Measurements from ENCODE around the gene ABHD17C. TPM values are rescaled to one million over a fixed set of nuclear protein-coding genes. Genes with fewer than 3 reads are reported as not detected.

Gene ABHD17C
- total RNA-seq, 1 experiment from 2014 or later = 16.3 TPM

GRCh38 chr15:80769153-80769828 lies 74.2 kb downstream of the ABHD17C start:
- Histone ChIP-seq H3K36me3 (ENCODE audit: control insufficient read depth, insufficient read depth, low read length) (no peaks in the 10 kb centered on the region), H3K9me3 (ENCODE audit: control insufficient read depth, insufficient read depth, low read depth, low read length) (no peaks in the 10 kb centered on the region), H3K4me3 (ENCODE audit: low read depth in 2 of 2, low read length in 2 of 2) (no peak overlapping the region), H3K4me1 (ENCODE audit: control insufficient read depth, insufficient read depth, low read length) (no peaks in the 10 kb centered on the region), H3K27ac (ENCODE audit: low read length) (no peak overlapping the region), H3K27me3 (ENCODE audit: control insufficient read depth, insufficient read depth, low read length) (no peaks in the 10 kb centered on the region; the same call in 1 of the 2 replicates)
- ChIA-PET POLR2A (no interaction called here), CTCF (no interaction called here)
- ATAC-seq = no peak
- no peak for DNase-seq (ENCODE audit: low read depth, low spot score)
- intact Hi-C loops (cut with micrococcal nuclease; ENCODE audit: unreplicated experiment) = no loop called here
- in situ Hi-C loops (cut with HindIII; ENCODE audit: low pct_unique_long_range_greater_than_20kb, low sequenced_read_pairs) = no loop called here
- no TSS peak for BruUV-seq (replicated peaks)
- TF ChIP-seq POLR2AphosphoS5 (IDR thresholded peaks at IDR 0.05; ENCODE audit: low read depth, low read length) = no peak
- no peak for TF ChIP-seq CTCF (IDR thresholded peaks at IDR 0.05)
- TF ChIP-seq SIN3A (IDR thresholded peaks at IDR 0.05; ENCODE audit: borderline replicate concordance, insufficient read depth, low read depth, low read length) = no peak
- no peak for TF ChIP-seq TCF7L2 (IDR thresholded peaks at IDR 0.05; ENCODE audit: low read depth, low read length)
- TF ChIP-seq, protein P1, sequence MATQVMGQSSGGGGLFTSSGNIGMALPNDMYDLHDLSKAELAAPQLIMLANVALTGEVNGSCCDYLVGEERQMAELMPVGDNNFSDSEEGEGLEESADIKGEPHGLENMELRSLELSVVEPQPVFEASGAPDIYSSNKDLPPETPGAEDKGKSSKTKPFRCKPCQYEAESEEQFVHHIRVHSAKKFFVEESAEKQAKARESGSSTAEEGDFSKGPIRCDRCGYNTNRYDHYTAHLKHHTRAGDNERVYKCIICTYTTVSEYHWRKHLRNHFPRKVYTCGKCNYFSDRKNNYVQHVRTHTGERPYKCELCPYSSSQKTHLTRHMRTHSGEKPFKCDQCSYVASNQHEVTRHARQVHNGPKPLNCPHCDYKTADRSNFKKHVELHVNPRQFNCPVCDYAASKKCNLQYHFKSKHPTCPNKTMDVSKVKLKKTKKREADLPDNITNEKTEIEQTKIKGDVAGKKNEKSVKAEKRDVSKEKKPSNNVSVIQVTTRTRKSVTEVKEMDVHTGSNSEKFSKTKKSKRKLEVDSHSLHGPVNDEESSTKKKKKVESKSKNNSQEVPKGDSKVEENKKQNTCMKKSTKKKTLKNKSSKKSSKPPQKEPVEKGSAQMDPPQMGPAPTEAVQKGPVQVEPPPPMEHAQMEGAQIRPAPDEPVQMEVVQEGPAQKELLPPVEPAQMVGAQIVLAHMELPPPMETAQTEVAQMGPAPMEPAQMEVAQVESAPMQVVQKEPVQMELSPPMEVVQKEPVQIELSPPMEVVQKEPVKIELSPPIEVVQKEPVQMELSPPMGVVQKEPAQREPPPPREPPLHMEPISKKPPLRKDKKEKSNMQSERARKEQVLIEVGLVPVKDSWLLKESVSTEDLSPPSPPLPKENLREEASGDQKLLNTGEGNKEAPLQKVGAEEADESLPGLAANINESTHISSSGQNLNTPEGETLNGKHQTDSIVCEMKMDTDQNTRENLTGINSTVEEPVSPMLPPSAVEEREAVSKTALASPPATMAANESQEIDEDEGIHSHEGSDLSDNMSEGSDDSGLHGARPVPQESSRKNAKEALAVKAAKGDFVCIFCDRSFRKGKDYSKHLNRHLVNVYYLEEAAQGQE (IDR thresholded peaks at IDR 0.05; ENCODE audit: insufficient read depth in 1 of 2, low read depth in 2 of 2, low read length in 1 of 2) = no peak

- DNase-seq (ENCODE audit: low read depth, low spot score) (no peak), ATAC-seq (no peak)
- no peak for TF ChIP-seq SIN3A (IDR thresholded peaks at IDR 0.05; ENCODE audit: borderline replicate concordance, insufficient read depth, low read depth, low read length)
- TF ChIP-seq POLR2AphosphoS5 (IDR thresholded peaks at IDR 0.05; ENCODE audit: low read depth, low read length) = no peak
- TF ChIP-seq, protein P1 (IDR thresholded peaks at IDR 0.05; ENCODE audit: insufficient read depth in 1 of 2, low read depth in 2 of 2, low read length in 1 of 2) = no peak
- no peak for TF ChIP-seq TCF7L2 (IDR thresholded peaks at IDR 0.05; ENCODE audit: low read depth, low read length)
- TF ChIP-seq CTCF (IDR thresholded peaks at IDR 0.05) = no peak
- Histone ChIP-seq H3K27ac (ENCODE audit: low read length) (no peak overlapping the region), H3K36me3 (ENCODE audit: control insufficient read depth, insufficient read depth, low read length) (no peaks in the 10 kb centered on the region), H3K4me1 (ENCODE audit: control insufficient read depth, insufficient read depth, low read length) (no peaks in the 10 kb centered on the region), H3K4me3 (ENCODE audit: low read depth in 2 of 2, low read length in 2 of 2) (no peak overlapping the region), H3K27me3 (ENCODE audit: control insufficient read depth, insufficient read depth, low read length) (no peaks in the 10 kb centered on the region; the same call in 1 of the 2 replicates), H3K9me3 (ENCODE audit: control insufficient read depth, insufficient read depth, low read depth, low read length) (no peaks in the 10 kb centered on the region)
- intact Hi-C loops (cut with micrococcal nuclease; ENCODE audit: unreplicated experiment) = no loop called here
- in situ Hi-C loops (cut with HindIII; ENCODE audit: low pct_unique_long_range_greater_than_20kb, low sequenced_read_pairs) = no loop called here
- ChIA-PET POLR2A (no interaction called here), CTCF (no interaction called here)
- BruUV-seq (replicated peaks) = no TSS peak
Measured at GRCh38 chr15:80769829-80770705, 75.0 kb downstream of the ABHD17C start.
